Muscle layer of colon (tissue), 2 donors: ENCODE data around the gene NCKAP5.

Source experiments
- H3K27ac ChIP-seq: one replicate; pipeline ENCODE4 v1.7.0; 2013; ENCODE audit warnings: low read depth, mild to moderate bottlenecking, low read length, moderate library complexity
- H3K27me3 ChIP-seq, 2 donors: one replicate each; pipeline ENCODE4 v1.7.0; 2013; ENCODE audit warnings: low read length in 2 of 2, mild to moderate bottlenecking in 2 of 2; ENCODE audit not compliant: insufficient read depth in 2 of 2, control insufficient read depth in 1 of 2
- H3K36me3 ChIP-seq: one replicate; pipeline ENCODE4 v1.7.0; 2013; ENCODE audit warnings: mild to moderate bottlenecking, low read length; ENCODE audit not compliant: insufficient read depth
- H3K4me1 ChIP-seq: one replicate; pipeline ENCODE4 v1.7.0; 2013; ENCODE audit warnings: mild to moderate bottlenecking, low read length; ENCODE audit not compliant: insufficient read depth
- H3K4me3 ChIP-seq, 2 donors: one replicate each; pipeline ENCODE4 v1.7.0; 2013; ENCODE audit warnings: low read length in 2 of 2, low read depth in 1 of 2, mild to moderate bottlenecking in 1 of 2, moderate library complexity in 1 of 2
- H3K9ac ChIP-seq: one replicate; pipeline ENCODE4 v1.7.0; 2013; ENCODE audit warnings: low read length
- H3K9me3 ChIP-seq: one replicate; pipeline ENCODE4 v1.7.0; 2013; ENCODE audit warnings: mild to moderate bottlenecking, low read length
- donor health status: abdominal sarcoma.
- donor health status: Adenocarcinoma of cecum.

Gene NCKAP5

GRCh38 chr2:133552821-133553220 lies 15.4 kb downstream of the NCKAP5 start:
- no peak overlapping the region for H3K9ac ChIP-seq
- no peak overlapping the region for H3K27ac ChIP-seq
- H3K9me3 ChIP-seq = no peaks in the 10 kb centered on the region
- no peaks in the 10 kb centered on the region for H3K36me3 ChIP-seq
- H3K4me3 ChIP-seq = no peak overlapping the region
- H3K4me1 ChIP-seq = no peaks in the 10 kb centered on the region
- no peaks in the 10 kb centered on the region for H3K27me3 ChIP-seq

GRCh38 chr2:133541797-133542196 lies 26.5 kb downstream of the NCKAP5 start:
- Histone ChIP-seq H3K27ac (no peak overlapping the region), H3K27me3 (no peaks in the 10 kb centered on the region), H3K9me3 (no peaks in the 10 kb centered on the region), H3K9ac (no peak overlapping the region), H3K4me1 (no peaks in the 10 kb centered on the region), H3K36me3 (no peaks in the 10 kb centered on the region), H3K4me3 (no peak overlapping the region)

- H3K27ac ChIP-seq = no peak overlapping the region
- no peaks in the 10 kb centered on the region for H3K27me3 ChIP-seq
- H3K4me3 ChIP-seq = no peak overlapping the region
- no peaks in the 10 kb centered on the region for H3K9me3 ChIP-seq
- H3K36me3 ChIP-seq = no peaks in the 10 kb centered on the region
- H3K4me1 ChIP-seq = no peaks in the 10 kb centered on the region
- H3K9ac ChIP-seq = no peak overlapping the region
Observed at GRCh38 chr2:133541376-133541775, 26.9 kb downstream of the NCKAP5 start.

GRCh38 chr2:133532919-133533318 lies 35.3 kb downstream of the NCKAP5 start:
- Histone ChIP-seq H3K27ac (no peak overlapping the region), H3K4me1 (no peaks in the 10 kb centered on the region), H3K9ac (no peak overlapping the region), H3K4me3 (no peak overlapping the region), H3K36me3 (no peaks in the 10 kb centered on the region), H3K27me3 (no peaks in the 10 kb centered on the region), H3K9me3 (no peaks in the 10 kb centered on the region)

GRCh38 chr2:133531382-133531781 lies 36.9 kb downstream of the NCKAP5 start:
- Histone ChIP-seq H3K27me3 (no peaks in the 10 kb centered on the region), H3K36me3 (no peaks in the 10 kb centered on the region), H3K4me1 (no peaks in the 10 kb centered on the region), H3K27ac (no peak overlapping the region), H3K9me3 (no peaks in the 10 kb centered on the region), H3K4me3 (no peak overlapping the region), H3K9ac (no peak overlapping the region)

GRCh38 chr2:133530645-133531044 lies 37.6 kb downstream of the NCKAP5 start:
- Histone ChIP-seq H3K9ac (no peak overlapping the region), H3K4me3 (no peak overlapping the region), H3K4me1 (no peaks in the 10 kb centered on the region), H3K36me3 (no peaks in the 10 kb centered on the region), H3K9me3 (no peaks in the 10 kb centered on the region), H3K27me3 (no peaks in the 10 kb centered on the region), H3K27ac (no peak overlapping the region)

- Histone ChIP-seq H3K4me3 (no peak overlapping the region), H3K36me3 (no peaks in the 10 kb centered on the region), H3K27me3 (no peaks in the 10 kb centered on the region), H3K4me1 (no peaks in the 10 kb centered on the region), H3K9me3 (no peaks in the 10 kb centered on the region), H3K27ac (no peak overlapping the region), H3K9ac (no peak overlapping the region)
Observed at GRCh38 chr2:133526530-133527300, 41.5 kb downstream of the NCKAP5 start.

- Histone ChIP-seq H3K36me3 (no peaks in the 10 kb centered on the region), H3K27me3 (no peaks in the 10 kb centered on the region), H3K9me3 (no peaks in the 10 kb centered on the region), H3K4me3 (no peak overlapping the region), H3K27ac (no peak overlapping the region), H3K9ac (no peak overlapping the region), H3K4me1 (no peaks in the 10 kb centered on the region)
Observed at GRCh38 chr2:133525613-133526529, 42.4 kb downstream of the NCKAP5 start.

GRCh38 chr2:133525090-133525489 lies 43.2 kb downstream of the NCKAP5 start:
- H3K4me1 ChIP-seq = no peaks in the 10 kb centered on the region
- H3K36me3 ChIP-seq = no peaks in the 10 kb centered on the region

GRCh38 chr2:133523406-133523805 lies 44.9 kb downstream of the NCKAP5 start:
- Histone ChIP-seq H3K4me1 (no peaks in the 10 kb centered on the region), H3K36me3 (no peaks in the 10 kb centered on the region), H3K9me3 (no peaks in the 10 kb centered on the region), H3K9ac (no peak overlapping the region), H3K4me3 (no peak overlapping the region), H3K27ac (no peak overlapping the region), H3K27me3 (no peaks in the 10 kb centered on the region)

More at GRCh38 chr2:133525090-133525489, 43.2 kb downstream of the NCKAP5 start:
- Histone ChIP-seq H3K27ac (no peak overlapping the region), H3K27me3 (no peaks in the 10 kb centered on the region), H3K9ac (no peak overlapping the region), H3K9me3 (no peaks in the 10 kb centered on the region), H3K4me3 (no peak overlapping the region)

GRCh38 chr2:133522204-133522603 lies 46.1 kb downstream of the NCKAP5 start:
- H3K27me3 ChIP-seq = no peaks in the 10 kb centered on the region
- H3K9me3 ChIP-seq = no peaks in the 10 kb centered on the region
- H3K4me3 ChIP-seq = no peak overlapping the region
- no peak overlapping the region for H3K9ac ChIP-seq
- no peak overlapping the region for H3K27ac ChIP-seq
- no peaks in the 10 kb centered on the region for H3K36me3 ChIP-seq
- H3K4me1 ChIP-seq = no peaks in the 10 kb centered on the region
